Caco-2 (cell line): ENCODE data around the gene HOXB6. TPM values are rescaled to one million over a fixed set of nuclear protein-coding genes. Genes with fewer than 3 reads are reported as not detected.

Experiments
- BruUV-seq: library from RNA; stranded (reverse); fragments of 400-500 nt; replicated peaks from 2 replicates; lab custom pipeline; 2021; lab: Mats Ljungman, UMichigan
- CTCF ChIA-PET: fragments of 300-600 bp; sonication (Branson Sonifier 250); formaldehyde crosslinking; loops from one replicate; lab custom pipeline; 2022; ENCODE audit warnings: antibody characterized with exemption; lab: Charles Lee
- POLR2A ChIA-PET: fragments of 300-600 bp; sonication (Branson Sonifier 250); formaldehyde crosslinking; loops from one replicate; lab custom pipeline; 2022; ENCODE audit warnings: antibody characterized with exemption; lab: Charles Lee
- DNase-seq, 2 experiments: peaks; one replicate each; pipeline versions ENCODE4 v3.0.0 to v3.0.0-alpha.2; 2020 to 2022
- H3K27me3 ChIP-seq: replicated peaks from 2 replicates; pipeline ENCODE4 v1.6.0; 2011; ENCODE audit warnings: low read length; ENCODE audit not compliant: control insufficient read depth, insufficient read depth
- H3K36me3 ChIP-seq: 2 replicates; pipeline ENCODE4 v1.5.1; 2011; ENCODE audit warnings: low read length; ENCODE audit not compliant: control insufficient read depth, insufficient read depth
- H3K4me1 ChIP-seq: fragments of 250-450 bp; sonication (Bioruptor Pico); 2 replicates; pipeline ENCODE4 v1.5.1; 2020; ENCODE audit warnings: mild to moderate bottlenecking
- H3K4me3 ChIP-seq: 2 replicates; pipeline ENCODE4 v1.5.1; 2011; ENCODE audit warnings: low read depth, mild to moderate bottlenecking, control low read depth, low read length
- H3K9me3 ChIP-seq: fragments of 250-450 bp; sonication (Bioruptor Pico); 2 replicates; pipeline ENCODE4 v1.5.1; 2020; ENCODE audit warnings: mild to moderate bottlenecking, moderate library complexity
- H3K27ac Mint-ChIP-seq: one replicate; pipeline ENCODE4 v1.8.0; 2022; ENCODE audit warnings: mixed read lengths; ENCODE audit not compliant: unreplicated experiment
- H3K27me3 Mint-ChIP-seq: one replicate; pipeline ENCODE4 v1.8.0; 2022; ENCODE audit warnings: mixed read lengths; ENCODE audit not compliant: insufficient read depth, unreplicated experiment
- H3K36me3 Mint-ChIP-seq: one replicate; pipeline ENCODE4 v1.8.0; 2022; ENCODE audit warnings: mild to moderate bottlenecking, mixed read lengths; ENCODE audit not compliant: insufficient read depth, unreplicated experiment
- H3K4me1 Mint-ChIP-seq: one replicate; pipeline ENCODE4 v1.8.0; 2022; ENCODE audit warnings: low read depth, mixed read lengths; ENCODE audit not compliant: unreplicated experiment
- H3K4me3 Mint-ChIP-seq: one replicate; pipeline ENCODE4 v1.8.0; 2022; ENCODE audit warnings: mild to moderate bottlenecking, moderate library complexity, mixed read lengths; ENCODE audit not compliant: unreplicated experiment
- H3K9me3 Mint-ChIP-seq: one replicate; pipeline ENCODE4 v1.8.0; 2022; ENCODE audit warnings: mixed read lengths; ENCODE audit not compliant: unreplicated experiment
- CTCF ChIP-seq, 2 experiments: fragments of 200-600 bp in 1 of 2; IDR thresholded peaks; 1 replicate in 1 of 2; 2 replicates in 1 of 2; pipeline versions ENCODE4 v1.5.1 to v1.8.0; 2011 to 2022; ENCODE audit warnings: antibody characterized with exemption in 1 of 2, control low read depth in 1 of 2, inconsistent platforms in 1 of 2, low read depth in 1 of 2, low read length in 1 of 2, mild to moderate bottlenecking in 1 of 2, moderate library complexity in 1 of 2; ENCODE audit not compliant: insufficient read depth in 1 of 2, severe bottlenecking in 1 of 2, unreplicated experiment in 1 of 2
- intact Hi-C: fragments of 100-400 bp; cut with micrococcal nuclease; formaldehyde crosslinking; loops from one replicate; pipeline ENCODE4 v1.10.0; 2022; ENCODE audit not compliant: unreplicated experiment
- total RNA-seq: library from RNA; stranded (reverse); gene quantifications from 2 replicates; pipeline ENCODE4 v1.2.3, GENCODE V29; 2022

HOXB6 gene
- total RNA-seq, 1 experiment from 2014 or later, result 1.9 TPM

GRCh38 chr17:48576479-48577309, 28.1 kb downstream of the HOXB6 start:
- intact Hi-C loops, result no loop called here
- peaks cover 2% of the 10 kb centered on the region; the same call in 1 of the 2 replicates for H3K27me3 ChIP-seq
- no TSS peak for BruUV-seq
- Mint-ChIP-seq H3K4me3 (peak overlapping the region; percentile 88), H3K36me3 (peaks cover 4% of the 10 kb centered on the region), H3K4me1 (peaks cover 25% of the 10 kb centered on the region), H3K27me3 (peaks cover 12% of the 10 kb centered on the region), H3K27ac (no peak overlapping the region), H3K9me3 (no peaks in the 10 kb centered on the region)
- H3K4me1 ChIP-seq, result peaks cover 35% of the 10 kb centered on the region
- H3K36me3 ChIP-seq, result no peaks in the 10 kb centered on the region
- POLR2A ChIA-PET, result no interaction called here
- CTCF ChIA-PET, result interaction anchor here (1.0 kb wide), 1 partner anchor 21 kb away, joined by 3 read pairs; no protein-coding TSS in a partner anchor
- no peak overlapping the region for H3K4me3 ChIP-seq
- TF ChIP-seq CTCF (IDR thresholded peaks at IDR 0.05; ENCODE audit: insufficient read depth in 1 of 2, low read depth in 1 of 2, low read length in 1 of 2, severe bottlenecking in 1 of 2, unreplicated experiment in 1 of 2), result no peak
- H3K9me3 ChIP-seq, result no peaks in the 10 kb centered on the region
- no peak for DNase-seq

- intact Hi-C loops, result no loop called here
- peaks cover 22% of the 10 kb centered on the region for H3K4me1 Mint-ChIP-seq
- TF ChIP-seq CTCF (IDR thresholded peaks at IDR 0.05; ENCODE audit: insufficient read depth in 1 of 2, low read depth in 1 of 2, low read length in 1 of 2, severe bottlenecking in 1 of 2, unreplicated experiment in 1 of 2), result no peak
- H3K9me3 ChIP-seq, result no peaks in the 10 kb centered on the region
- no peak overlapping the region for H3K27ac Mint-ChIP-seq
- H3K36me3 Mint-ChIP-seq, result peaks cover 4% of the 10 kb centered on the region
- peaks cover 12% of the 10 kb centered on the region for H3K27me3 Mint-ChIP-seq
- no peak overlapping the region for H3K4me3 Mint-ChIP-seq
- ChIA-PET POLR2A (no interaction called here), CTCF (interaction anchor here (1.0 kb wide), 1 partner anchor 20 kb away, joined by 3 read pairs; no protein-coding TSS in a partner anchor)
- no peaks in the 10 kb centered on the region for H3K9me3 Mint-ChIP-seq
- BruUV-seq, result TSS peak; percentile 28
- H3K27me3 ChIP-seq, result peaks cover 2% of the 10 kb centered on the region; the same call in 1 of the 2 replicates
- no peak for DNase-seq
- no peaks in the 10 kb centered on the region for H3K36me3 ChIP-seq
- H3K4me3 ChIP-seq, result no peak overlapping the region
- peaks cover 30% of the 10 kb centered on the region for H3K4me1 ChIP-seq
Measured at GRCh38 chr17:48575673-48576478, 28.9 kb downstream of the HOXB6 start.

GRCh38 chr17:48575066-48575582, 29.7 kb downstream of the HOXB6 start:
- Mint-ChIP-seq H3K36me3 (peaks cover 4% of the 10 kb centered on the region), H3K4me1 (peaks cover 15% of the 10 kb centered on the region), H3K9me3 (no peaks in the 10 kb centered on the region), H3K27ac (no peak overlapping the region), H3K4me3 (no peak overlapping the region), H3K27me3 (peaks cover 12% of the 10 kb centered on the region)
- ChIA-PET CTCF (interaction anchor here (1.2 kb wide), 2 partner anchors 29 to 74 kb away, joined by 3 to 8 read pairs; no protein-coding TSS in a partner anchor), POLR2A (no interaction called here)
- H3K4me1 ChIP-seq, result peaks cover 28% of the 10 kb centered on the region
- H3K36me3 ChIP-seq, result no peaks in the 10 kb centered on the region
- DNase-seq, result no peak
- no peak overlapping the region for H3K4me3 ChIP-seq
- BruUV-seq, result no TSS peak
- H3K9me3 ChIP-seq, result no peaks in the 10 kb centered on the region
- peaks cover 2% of the 10 kb centered on the region; the same call in 1 of the 2 replicates for H3K27me3 ChIP-seq
- intact Hi-C loops, result no loop called here
- no peak for TF ChIP-seq CTCF (IDR thresholded peaks at IDR 0.05; ENCODE audit: insufficient read depth in 1 of 2, low read depth in 1 of 2, low read length in 1 of 2, severe bottlenecking in 1 of 2, unreplicated experiment in 1 of 2)
